Measurements from ENCODE around the gene PTPRR. TPM values are rescaled to one million over a fixed set of nuclear protein-coding genes. Genes with fewer than 3 reads are reported as not detected.

PTPRR gene
- total and polyA plus RNA-seq, 2 of the 13 experiments (the other 11 are each of a cell fraction or from before 2014, with no cell fraction given) = not detected

DNA sequence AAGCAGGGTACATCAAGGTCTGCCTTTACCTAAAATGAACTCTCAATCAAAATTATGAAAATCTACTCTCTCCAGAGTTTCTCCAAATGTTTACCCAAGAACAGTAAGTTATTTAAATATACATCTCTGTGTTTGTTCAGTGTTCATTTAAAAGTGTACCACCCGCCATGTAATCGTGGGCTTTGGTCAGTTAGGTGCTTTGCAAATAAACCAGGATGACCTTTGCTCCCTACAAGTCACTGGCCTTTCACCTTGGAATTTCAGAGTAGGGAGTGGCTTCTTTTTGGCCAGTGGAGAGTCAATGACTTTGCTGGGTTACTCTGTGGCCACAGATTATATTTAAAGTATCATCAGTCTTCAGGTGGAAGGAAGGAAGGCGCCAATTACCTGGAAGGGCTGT lies 208.7 kb downstream of the PTPRR start (continued):
- TF ChIP-seq FOXA1 (IDR thresholded peaks at IDR 0.05) = no peak
- TF ChIP-seq FOXA1 (CRISPR knock-in tag; IDR thresholded peaks at IDR 0.05) = 0 out of 2 replicates have a peak, but pooled peaks have one; percentile 20
- TF ChIP-seq NR2F1 (CRISPR knock-in tag; IDR thresholded peaks at IDR 0.05) = peak; percentile 36 to 70; a peak in 2 of 4 replicates
- no peak for TF ChIP-seq NCOA1 (CRISPR knock-in tag; IDR thresholded peaks at IDR 0.05)
- TF ChIP-seq, protein P1, sequence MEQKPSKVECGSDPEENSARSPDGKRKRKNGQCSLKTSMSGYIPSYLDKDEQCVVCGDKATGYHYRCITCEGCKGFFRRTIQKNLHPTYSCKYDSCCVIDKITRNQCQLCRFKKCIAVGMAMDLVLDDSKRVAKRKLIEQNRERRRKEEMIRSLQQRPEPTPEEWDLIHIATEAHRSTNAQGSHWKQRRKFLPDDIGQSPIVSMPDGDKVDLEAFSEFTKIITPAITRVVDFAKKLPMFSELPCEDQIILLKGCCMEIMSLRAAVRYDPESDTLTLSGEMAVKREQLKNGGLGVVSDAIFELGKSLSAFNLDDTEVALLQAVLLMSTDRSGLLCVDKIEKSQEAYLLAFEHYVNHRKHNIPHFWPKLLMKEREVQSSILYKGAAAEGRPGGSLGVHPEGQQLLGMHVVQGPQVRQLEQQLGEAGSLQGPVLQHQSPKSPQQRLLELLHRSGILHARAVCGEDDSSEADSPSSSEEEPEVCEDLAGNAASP (CRISPR knock-in tag; IDR thresholded peaks at IDR 0.05; ENCODE audit: borderline replicate concordance) = peak; percentile 67; the same call in 1 of the 2 replicates
- TF ChIP-seq SOX13 (IDR thresholded peaks at IDR 0.05) = no peak
- TF ChIP-seq SOX13 (CRISPR knock-in tag; conservative IDR thresholded peaks at IDR 0.05 in 1 of 2, IDR thresholded peaks at IDR 0.05 in 1 of 2) = peak in 1 of 2 experiments; percentile 8; a peak in 1 of 4 replicates
- no peak for TF ChIP-seq ARHGAP35 (CRISPR knock-in tag; IDR thresholded peaks at IDR 0.05; ENCODE audit: borderline replicate concordance)

DNA sequence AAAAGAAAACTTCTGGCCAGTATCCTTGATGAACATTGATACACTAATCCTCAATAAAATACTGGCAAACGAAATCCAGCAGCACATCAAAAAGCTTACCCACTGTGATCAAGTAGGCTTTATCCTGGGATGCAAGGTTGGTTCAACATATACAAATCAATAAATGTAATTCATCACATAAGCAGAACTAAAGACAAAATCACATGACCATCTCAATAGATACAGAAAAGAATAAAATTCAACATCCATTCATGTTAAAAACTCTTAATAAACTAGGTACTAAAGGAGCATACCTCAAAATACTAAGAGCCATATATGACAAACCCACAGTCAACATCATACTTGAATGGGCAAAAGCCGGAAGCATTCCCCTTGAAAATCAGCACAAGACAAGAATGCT lies 211.5 kb downstream of the PTPRR start:
- BruUV-seq (replicated peaks) = no TSS peak
- Histone ChIP-seq H3K4me3 (replicated peaks in 1 of 3; ENCODE audit: insufficient read depth in 1 of 3, low read depth in 2 of 3, low read length in 3 of 3) (no peak overlapping the region), H3K9me3 (ENCODE audit: low read length) (no peaks in the 10 kb centered on the region), H3K79me2 (ENCODE audit: insufficient read depth, low read length) (no peaks in the 10 kb centered on the region), H3K4me2 (ENCODE audit: low read depth, low read length) (no peak overlapping the region), H3K4me1 (ENCODE audit: insufficient read depth, low read length) (peaks cover 9% of the 10 kb centered on the region), H3K9ac (ENCODE audit: insufficient read depth, low read depth, low read length) (no peak overlapping the region), H3K27me3 (ENCODE audit: control insufficient read depth in 1 of 2, insufficient read depth in 2 of 2, low read length in 2 of 2) (no peaks in the 10 kb centered on the region), H2AFZ (ENCODE audit: low read length) (no peak overlapping the region), H3K36me3 (replicated peaks in 1 of 2; ENCODE audit: control insufficient read depth in 1 of 2, insufficient read depth in 2 of 2, low read length in 2 of 2) (no peaks in the 10 kb centered on the region), H4K20me1 (ENCODE audit: insufficient read depth, low read length) (no peaks in the 10 kb centered on the region), H3K27ac (ENCODE audit: extremely low read length, insufficient read depth, low read length) (no peak overlapping the region)
- 0% methylated on average over 2 of the region's 2 CpGs for WGBS (ENCODE audit: low lambda C conversion rate)
- CTCF ChIA-PET (ENCODE audit: low intra/inter-chr PET ratio, low total read pairs) = no interaction called here
- no peak for DNase-seq (ENCODE audit: low spot score)
- intact Hi-C loops (cut with micrococcal nuclease; ENCODE audit: unreplicated experiment) = no loop called here
- in situ Hi-C loops (cut with HindIII; ENCODE audit: extremely low pct_ligation_motif_present, low pct_unique_long_range_greater_than_20kb) = no loop called here
- FAIRE-seq = no peak
- ATAC-seq = no peak
- POLR2A ChIA-PET = no interaction called here
- TF ChIP-seq ZNF251 (CRISPR knock-in tag; IDR thresholded peaks at IDR 0.05) = no peak
- TF ChIP-seq ZNF567 (CRISPR knock-in tag; IDR thresholded peaks at IDR 0.05; ENCODE audit: borderline replicate concordance) = no peak
- TF ChIP-seq HOXA9 (CRISPR knock-in tag; IDR thresholded peaks at IDR 0.05; ENCODE audit: borderline replicate concordance) = no peak
- no peak for TF ChIP-seq SRSF1 (optimal IDR thresholded peaks at IDR 0.05; ENCODE audit: low read depth, low read length)
- no peak for TF ChIP-seq REXO4 (CRISPR knock-in tag; IDR thresholded peaks at IDR 0.05; ENCODE audit: borderline replicate concordance)
- no peak for TF ChIP-seq BHLHE40 (IDR thresholded peaks at IDR 0.05; ENCODE audit: low read length)
- TF ChIP-seq, protein P2, sequence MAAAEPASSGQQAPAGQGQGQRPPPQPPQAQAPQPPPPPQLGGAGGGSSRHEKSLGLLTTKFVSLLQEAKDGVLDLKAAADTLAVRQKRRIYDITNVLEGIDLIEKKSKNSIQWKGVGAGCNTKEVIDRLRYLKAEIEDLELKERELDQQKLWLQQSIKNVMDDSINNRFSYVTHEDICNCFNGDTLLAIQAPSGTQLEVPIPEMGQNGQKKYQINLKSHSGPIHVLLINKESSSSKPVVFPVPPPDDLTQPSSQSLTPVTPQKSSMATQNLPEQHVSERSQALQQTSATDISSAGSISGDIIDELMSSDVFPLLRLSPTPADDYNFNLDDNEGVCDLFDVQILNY (CRISPR knock-in tag; conservative IDR thresholded peaks at IDR 0.05) = no peak
- TF ChIP-seq RBM22 (optimal IDR thresholded peaks at IDR 0.05; ENCODE audit: low read length) = no peak
- TF ChIP-seq ZNF12 (CRISPR knock-in tag; IDR thresholded peaks at IDR 0.05) = no peak
- no peak for TF ChIP-seq ZNF34 (CRISPR knock-in tag; IDR thresholded peaks at IDR 0.05; ENCODE audit: borderline replicate concordance)
- TF ChIP-seq ZNF879 (CRISPR knock-in tag; IDR thresholded peaks at IDR 0.05) = no peak
- no peak for TF ChIP-seq ZFYVE20 (CRISPR knock-in tag; IDR thresholded peaks at IDR 0.05; ENCODE audit: borderline replicate concordance, low read depth)
- TF ChIP-seq ETV5 (CRISPR knock-in tag; IDR thresholded peaks at IDR 0.05; ENCODE audit: borderline replicate concordance) = no peak
- TF ChIP-seq SCMH1 (CRISPR knock-in tag; IDR thresholded peaks at IDR 0.05; ENCODE audit: borderline replicate concordance) = no peak
- no peak for TF ChIP-seq ATRX (CRISPR knock-in tag; IDR thresholded peaks at IDR 0.05; ENCODE audit: borderline replicate concordance)

Measured in HepG2 (cell line).